Neural progenitor cell (in vitro differentiated cells): ENCODE data around the gene EFNB2. TPM values are rescaled to one million over a fixed set of nuclear protein-coding genes. Genes with fewer than 3 reads are reported as not detected.

ENCODE experiments used
- DNase-seq: peaks from one replicate; pipeline ENCODE4 v3.0.0-alpha.2; 2016; ENCODE audit warnings: low spot score
- H2AFZ ChIP-seq: fragments of 200-600 bp; sonication (generic); replicated peaks from 2 replicates; pipeline ENCODE4 v1.6.1; 2016; ENCODE audit warnings: antibody characterized with exemption
- H3F3A ChIP-seq: fragments of 200-600 bp; sonication (generic); 2 replicates; pipeline ENCODE4 v1.6.1; 2016; ENCODE audit warnings: antibody characterized with exemption, low read depth
- H3K27ac ChIP-seq: fragments of 200-600 bp; sonication (generic); 2 replicates; pipeline ENCODE4 v1.5.1; 2016; ENCODE audit warnings: mild to moderate bottlenecking
- H3K27me3 ChIP-seq: fragments of 200-600 bp; sonication (generic); 2 replicates; pipeline ENCODE4 v1.6.1; 2016; ENCODE audit warnings: mild to moderate bottlenecking, moderate library complexity
- H3K36me3 ChIP-seq: fragments of 200-600 bp; sonication (generic); 2 replicates; pipeline ENCODE4 v1.5.1; 2016
- H3K4me1 ChIP-seq: fragments of 200-600 bp; sonication (generic); 2 replicates; pipeline ENCODE4 v1.6.1; 2016; ENCODE audit warnings: mixed run types
- H3K4me2 ChIP-seq: fragments of 200-600 bp; sonication (generic); 2 replicates; pipeline ENCODE4 v1.6.1; 2016
- H3K4me3 ChIP-seq: fragments of 200-600 bp; sonication (generic); 2 replicates; pipeline ENCODE4 v1.5.1; 2016
- H3K79me2 ChIP-seq: fragments of 200-600 bp; sonication (generic); 2 replicates; pipeline ENCODE4 v1.6.1; 2016; ENCODE audit warnings: low read depth
- H3K9ac ChIP-seq: fragments of 200-600 bp; sonication (generic); 2 replicates; pipeline ENCODE4 v1.6.1; 2016
- H3K9me3 ChIP-seq: fragments of 200-600 bp; sonication (generic); 2 replicates; pipeline ENCODE4 v1.5.1; 2016; ENCODE audit warnings: low read depth
- H4K20me1 ChIP-seq: fragments of 200-600 bp; sonication (generic); 2 replicates; pipeline ENCODE4 v1.6.1; 2016; ENCODE audit warnings: low read depth
- H3K27ac Mint-ChIP-seq: 3 replicates; pipeline ENCODE4 v1.8.0; 2021; ENCODE audit warnings: mixed read lengths
- H3K27me3 Mint-ChIP-seq: 2 replicates; pipeline ENCODE4 v1.8.0; 2022; ENCODE audit warnings: low read depth, mild to moderate bottlenecking, inconsistent platforms, moderate library complexity, mixed read lengths; ENCODE audit not compliant: insufficient read depth
- H3K36me3 Mint-ChIP-seq: 3 replicates; pipeline ENCODE4 v1.8.0; 2021; ENCODE audit warnings: mixed read lengths
- H3K4me1 Mint-ChIP-seq: 3 replicates; pipeline ENCODE4 v1.8.0; 2021; ENCODE audit warnings: mixed read lengths
- H3K4me3 Mint-ChIP-seq: 3 replicates; pipeline ENCODE4 v1.8.0; 2021; ENCODE audit warnings: mild to moderate bottlenecking, moderate library complexity, mixed read lengths
- H3K9me3 Mint-ChIP-seq: 3 replicates; pipeline ENCODE4 v1.8.0; 2020; ENCODE audit warnings: mixed read lengths
- CTCF ChIP-seq: fragments of 200-600 bp; sonication (generic); IDR thresholded peaks from 2 replicates; pipeline ENCODE4 v1.5.1; 2017; ENCODE audit warnings: antibody characterized with exemption, mild to moderate bottlenecking
- EZH2 ChIP-seq: fragments of 200-600 bp; sonication (generic); IDR thresholded peaks from 2 replicates; pipeline ENCODE4 v1.6.1; 2017; ENCODE audit warnings: antibody characterized with exemption, mild to moderate bottlenecking, moderate library complexity
- EZH2phosphoT487 ChIP-seq: fragments of 200-600 bp; sonication (generic); IDR thresholded peaks from 2 replicates; pipeline ENCODE4 v1.6.1; 2017; ENCODE audit warnings: antibody characterized with exemption
- total RNA-seq: library from RNA; depleted of rRNA; stranded (reverse); fragments of >200 nt; gene quantifications from 2 replicates; pipeline ENCODE4 v1.2.3, GENCODE V29; 2015; ENCODE audit warnings: low replicate concordance

The EFNB2 gene
- total RNA-seq, 1 donor from 2014 or later, result 101 TPM

GRCh38 chr13:106498158-106498557, 37.3 kb downstream of the EFNB2 start:
- H3K4me2 ChIP-seq, result no peak overlapping the region

GRCh38 chr13:106497079-106497478, 38.4 kb downstream of the EFNB2 start:
- H3K36me3 ChIP-seq, result peaks cover 28% of the 10 kb centered on the region
- no peak overlapping the region for H3K9ac ChIP-seq
- H3K4me3 ChIP-seq, result no peak overlapping the region
- no peaks in the 10 kb centered on the region for H3K9me3 ChIP-seq
- no peaks in the 10 kb centered on the region for H3K27me3 ChIP-seq
- Mint-ChIP-seq H3K9me3 (no peaks in the 10 kb centered on the region), H3K4me1 (peaks cover 55% of the 10 kb centered on the region), H3K4me3 (no peak overlapping the region), H3K36me3 (peaks cover 57% of the 10 kb centered on the region), H3K27ac (no peak overlapping the region), H3K27me3 (peaks cover 4% of the 10 kb centered on the region)
- H3K27ac ChIP-seq, result no peak overlapping the region
- peaks cover 100% of the 10 kb centered on the region for H4K20me1 ChIP-seq
- no peak overlapping the region for H3K4me2 ChIP-seq
- TF ChIP-seq EZH2phosphoT487 (no peak), CTCF (no peak), EZH2 (no peak)
- peaks cover 19% of the 10 kb centered on the region for H3K4me1 ChIP-seq
- H2AFZ ChIP-seq, result no peak overlapping the region
- no peak for DNase-seq
- peaks cover 100% of the 10 kb centered on the region for H3K79me2 ChIP-seq
- peaks cover 40% of the 10 kb centered on the region for H3F3A ChIP-seq

More at GRCh38 chr13:106498158-106498557, 37.3 kb downstream of the EFNB2 start:
- peaks cover 28% of the 10 kb centered on the region for H3K36me3 ChIP-seq
- H3F3A ChIP-seq, result peaks cover 33% of the 10 kb centered on the region
- Mint-ChIP-seq H3K9me3 (peaks cover 3% of the 10 kb centered on the region), H3K4me3 (no peak overlapping the region), H3K27ac (peak overlapping the region; percentile 4), H3K4me1 (peaks cover 50% of the 10 kb centered on the region), H3K27me3 (peaks cover 2% of the 10 kb centered on the region), H3K36me3 (peaks cover 58% of the 10 kb centered on the region)
- no peaks in the 10 kb centered on the region for H3K9me3 ChIP-seq
- peaks cover 19% of the 10 kb centered on the region for H3K4me1 ChIP-seq
- TF ChIP-seq CTCF (no peak), EZH2phosphoT487 (no peak), EZH2 (no peak)
- peak overlapping the region; percentile 42 for H3K27ac ChIP-seq
- peaks cover 100% of the 10 kb centered on the region for H3K79me2 ChIP-seq
- peaks cover 100% of the 10 kb centered on the region for H4K20me1 ChIP-seq
- no peak overlapping the region for H3K9ac ChIP-seq
- no peak overlapping the region for H2AFZ ChIP-seq
- H3K4me3 ChIP-seq, result no peak overlapping the region
- DNase-seq, result no peak
- no peaks in the 10 kb centered on the region for H3K27me3 ChIP-seq

- Histone ChIP-seq H3K9ac (no peak overlapping the region), H3K27ac (no peak overlapping the region), H3K4me1 (peaks cover 19% of the 10 kb centered on the region), H3K79me2 (peaks cover 100% of the 10 kb centered on the region), H3K27me3 (no peaks in the 10 kb centered on the region), H3K36me3 (peaks cover 28% of the 10 kb centered on the region), H3K9me3 (no peaks in the 10 kb centered on the region), H4K20me1 (peaks cover 100% of the 10 kb centered on the region), H3K4me3 (no peak overlapping the region), H2AFZ (no peak overlapping the region), H3K4me2 (no peak overlapping the region), H3F3A (peaks cover 48% of the 10 kb centered on the region)
- Mint-ChIP-seq H3K36me3 (peaks cover 59% of the 10 kb centered on the region), H3K4me1 (peaks cover 59% of the 10 kb centered on the region), H3K27me3 (peaks cover 5% of the 10 kb centered on the region), H3K9me3 (no peaks in the 10 kb centered on the region), H3K4me3 (no peak overlapping the region), H3K27ac (no peak overlapping the region)
- DNase-seq, result no peak
- no peak for TF ChIP-seq CTCF
- TF ChIP-seq EZH2, result no peak
- no peak for TF ChIP-seq EZH2phosphoT487
Measured at GRCh38 chr13:106496072-106496997, 39.1 kb downstream of the EFNB2 start.
